Lower leg skin (tissue), 3 donors: ENCODE measurements around the gene STK24.

ENCODE experiments used
- CTCF ChIP-seq, 3 donors: fragments of 450-650 bp; IDR thresholded peaks; one replicate each; pipeline ENCODE4 v1.5.1; 2016; ENCODE audit warnings: antibody characterized with exemption in 3 of 3, mild to moderate bottlenecking in 3 of 3, moderate library complexity in 2 of 3
- POLR2A ChIP-seq, 2 donors: fragments of 450-650 bp; IDR thresholded peaks; one replicate each; pipeline ENCODE4 v1.6.1; 2016 to 2017; ENCODE audit warnings: antibody characterized with exemption in 2 of 2, mild to moderate bottlenecking in 1 of 2, moderate library complexity in 1 of 2

GRCh38 chr13:98436233-98436910, 140.5 kb downstream of the STK24 start:
- no peak for TF ChIP-seq CTCF (IDR thresholded peaks at IDR 0.05)
- no peak for TF ChIP-seq POLR2A (IDR thresholded peaks at IDR 0.05)
